PC-3 (cell line): ENCODE measurements around the gene ZFPL1.

ENCODE experiments used
- EZH2phosphoT487 ChIP-seq: fragments of 300-600 bp; sonication (generic); IDR thresholded peaks from 2 replicates; pipeline ENCODE4 v1.6.1; 2018; ENCODE audit warnings: mild to moderate bottlenecking, antibody characterized with exemption, low read length, borderline replicate concordance
- TF ChIP-seq, protein P1 (sequence below): fragments of 300-600 bp; sonication (generic); conservative IDR thresholded peaks from 2 replicates; pipeline ENCODE4 v1.5.1; 2017; ENCODE audit warnings: antibody characterized with exemption, low read depth, mild to moderate bottlenecking, low read length

DNA sequence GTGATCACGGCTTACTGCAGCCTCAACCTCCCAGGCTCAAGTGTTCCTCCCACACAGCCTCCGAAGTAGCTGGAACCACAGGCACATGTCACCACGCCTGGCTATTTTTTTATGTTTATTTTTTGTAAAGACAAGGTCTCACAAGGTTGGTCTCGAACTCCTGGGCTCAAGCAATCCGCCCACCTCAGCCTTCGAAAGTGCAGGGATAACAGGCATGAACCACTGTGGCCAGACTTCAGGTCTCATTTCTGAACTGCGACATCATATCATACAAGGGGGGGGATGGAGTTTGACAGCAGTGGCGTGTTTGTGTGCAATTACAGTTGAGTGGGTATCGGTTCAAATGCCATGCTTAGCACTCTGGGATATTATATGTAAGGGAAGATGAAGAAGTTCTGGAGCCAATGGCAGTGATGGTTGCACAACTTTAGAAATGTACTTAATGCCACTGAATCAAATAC is 32.6 kb upstream of the ZFPL1 start:
- TF ChIP-seq, protein P1, sequence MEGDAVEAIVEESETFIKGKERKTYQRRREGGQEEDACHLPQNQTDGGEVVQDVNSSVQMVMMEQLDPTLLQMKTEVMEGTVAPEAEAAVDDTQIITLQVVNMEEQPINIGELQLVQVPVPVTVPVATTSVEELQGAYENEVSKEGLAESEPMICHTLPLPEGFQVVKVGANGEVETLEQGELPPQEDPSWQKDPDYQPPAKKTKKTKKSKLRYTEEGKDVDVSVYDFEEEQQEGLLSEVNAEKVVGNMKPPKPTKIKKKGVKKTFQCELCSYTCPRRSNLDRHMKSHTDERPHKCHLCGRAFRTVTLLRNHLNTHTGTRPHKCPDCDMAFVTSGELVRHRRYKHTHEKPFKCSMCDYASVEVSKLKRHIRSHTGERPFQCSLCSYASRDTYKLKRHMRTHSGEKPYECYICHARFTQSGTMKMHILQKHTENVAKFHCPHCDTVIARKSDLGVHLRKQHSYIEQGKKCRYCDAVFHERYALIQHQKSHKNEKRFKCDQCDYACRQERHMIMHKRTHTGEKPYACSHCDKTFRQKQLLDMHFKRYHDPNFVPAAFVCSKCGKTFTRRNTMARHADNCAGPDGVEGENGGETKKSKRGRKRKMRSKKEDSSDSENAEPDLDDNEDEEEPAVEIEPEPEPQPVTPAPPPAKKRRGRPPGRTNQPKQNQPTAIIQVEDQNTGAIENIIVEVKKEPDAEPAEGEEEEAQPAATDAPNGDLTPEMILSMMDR: no peak
- no peak for TF ChIP-seq EZH2phosphoT487
